ENCODE results near the gene KAT2B.

KAT2B gene

DNA sequence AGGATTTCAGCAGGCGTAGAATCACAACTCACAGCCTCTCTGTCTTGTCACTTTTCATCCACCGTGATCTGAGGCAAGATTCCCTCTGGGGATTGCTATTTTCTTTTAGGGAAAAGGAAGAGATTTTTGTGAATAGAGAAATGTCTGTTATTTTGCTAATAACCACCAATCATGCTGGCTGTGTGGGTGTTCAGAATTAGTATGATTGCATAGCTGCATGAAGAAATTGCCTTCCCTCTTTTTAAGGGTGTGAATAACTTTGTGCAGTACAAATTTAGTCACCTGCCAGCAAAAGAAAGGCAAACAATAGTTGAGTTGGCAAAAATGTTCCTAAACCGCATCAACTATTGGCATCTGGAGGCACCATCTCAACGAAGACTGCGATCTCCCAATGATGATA, 60.8 kb downstream of the KAT2B start:
- DNase-seq, result no peak

DNA sequence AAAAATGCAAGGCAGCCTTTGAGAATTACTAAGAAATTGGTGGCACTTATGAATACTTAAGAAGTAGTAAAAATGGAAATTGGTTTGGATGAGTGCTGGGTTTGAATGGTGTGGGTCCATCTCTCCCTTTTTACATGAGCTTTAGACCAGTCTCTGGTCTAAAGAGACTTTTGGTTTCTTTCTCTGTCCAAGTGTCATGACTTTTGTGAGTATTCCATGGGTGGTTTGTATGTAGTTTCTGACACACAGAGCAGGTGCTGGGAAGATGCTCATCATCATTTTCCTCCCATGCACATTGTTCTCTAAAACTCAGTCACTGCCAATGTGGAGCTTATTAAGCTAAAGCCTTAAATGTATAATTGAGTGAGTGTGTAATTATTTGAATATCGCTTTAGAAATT, 63.5 kb downstream of the KAT2B start:
- no peak for DNase-seq

- no peak for DNase-seq
These were observed 64.0 kb downstream of the KAT2B start for GRCh38 chr3:20104167-20104661.

- no peak for DNase-seq
These were observed 65.5 kb downstream of the KAT2B start for GRCh38 chr3:20105513-20106280.

DNA sequence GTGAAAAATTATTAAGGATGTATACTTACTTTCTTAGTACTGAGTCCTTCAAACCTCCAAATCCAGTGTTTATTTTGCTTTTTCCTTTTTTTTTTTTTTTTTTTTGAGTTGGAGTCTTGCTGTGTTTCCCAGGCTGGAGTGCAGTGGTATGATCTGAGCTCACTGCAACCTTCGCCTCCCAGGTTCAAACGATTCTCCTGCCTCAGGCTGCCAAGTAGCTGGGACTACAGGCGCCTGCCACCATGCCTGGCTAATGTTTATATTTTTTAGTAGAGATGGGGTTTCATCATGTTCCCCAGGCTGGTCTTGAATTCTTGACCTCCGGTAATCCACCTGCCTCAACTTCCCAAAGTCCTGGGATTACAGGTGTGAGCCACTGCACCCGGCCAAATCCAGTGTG, 67.5 kb downstream of the KAT2B start:
- no peak for DNase-seq

DNA sequence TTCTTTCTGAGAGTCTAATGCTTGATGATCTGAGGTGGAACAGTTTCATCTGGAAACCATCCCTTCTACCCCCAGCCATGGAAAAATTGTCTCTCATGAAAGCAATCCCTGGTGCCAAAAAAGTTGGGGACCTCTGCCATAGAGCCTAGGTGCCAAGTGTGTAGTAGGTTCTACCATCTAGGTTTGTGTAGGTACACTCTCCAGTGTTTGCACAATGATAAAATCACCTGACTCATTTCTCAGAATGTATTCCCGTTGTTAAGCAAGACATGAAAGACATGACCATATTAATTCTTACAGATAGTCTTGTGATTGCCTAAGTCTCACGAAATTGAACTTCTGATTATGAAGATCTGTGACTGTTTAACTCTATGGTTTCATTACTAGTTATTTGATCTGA, 68.6 kb downstream of the KAT2B start:
- no peak for DNase-seq

DNA sequence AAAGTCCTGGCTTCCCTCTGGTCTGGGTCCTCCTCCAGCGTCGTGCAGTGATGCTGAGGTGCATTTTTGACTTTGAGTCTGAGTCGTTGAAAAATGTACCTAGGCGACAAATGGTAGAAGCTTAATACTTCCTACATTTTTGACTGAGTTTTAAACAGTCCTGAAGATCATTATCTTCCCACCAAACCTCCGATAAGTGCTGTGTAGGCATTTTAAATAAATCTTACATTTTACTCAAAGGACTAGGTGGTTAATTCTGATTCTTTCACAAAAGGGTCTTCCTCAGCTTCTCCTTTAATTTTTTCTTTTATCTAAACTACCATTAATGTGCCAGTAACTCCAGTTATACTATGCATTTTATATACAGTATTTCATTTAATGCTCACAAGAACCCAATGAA, 70.6 kb downstream of the KAT2B start:
- no peak for DNase-seq

DNA sequence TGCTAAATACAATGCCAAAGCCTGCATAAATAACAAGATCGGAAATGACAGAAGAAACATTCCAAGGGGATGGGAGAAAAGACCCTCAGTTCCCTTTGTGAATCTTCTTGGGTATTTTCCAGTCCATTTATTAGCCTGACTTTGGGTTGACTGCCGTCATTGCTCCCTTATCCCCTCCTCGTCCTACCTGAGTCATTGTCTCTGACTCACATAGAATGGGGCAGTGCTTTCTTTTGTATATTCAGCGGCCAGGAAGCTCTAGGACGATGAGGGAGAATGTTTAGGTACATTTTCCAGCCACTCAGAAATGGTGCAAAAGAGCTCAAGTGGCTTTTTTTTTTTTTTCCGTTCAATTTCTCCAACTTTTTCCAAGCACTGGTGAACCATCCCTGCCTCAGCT, 71.6 kb downstream of the KAT2B start:
- DNase-seq, result no peak

DNA sequence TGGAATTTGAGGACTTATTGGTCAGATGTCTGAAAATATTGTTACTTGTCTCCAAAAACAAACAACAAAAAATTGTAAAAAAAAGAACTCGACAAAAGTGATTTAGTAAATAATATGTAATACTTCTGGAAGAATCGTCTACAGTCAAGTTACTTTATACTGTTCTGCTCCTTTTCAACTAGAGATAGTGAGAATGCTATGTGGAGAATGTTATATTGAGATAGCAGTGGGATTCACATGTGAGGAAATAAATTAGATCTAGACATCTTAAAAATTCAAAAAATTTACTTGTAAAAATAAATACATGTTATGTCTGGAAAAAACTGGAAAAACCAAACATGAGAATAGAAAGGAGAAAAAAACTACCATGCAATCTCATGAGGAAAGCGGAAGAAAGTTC, 80.8 kb downstream of the KAT2B start:
- no peak for DNase-seq

- no peak for DNase-seq
These were observed 82.9 kb downstream of the KAT2B start for GRCh38 chr3:20123131-20123652.

- no peak for DNase-seq
These were observed 85.0 kb downstream of the KAT2B start for GRCh38 chr3:20125289-20125688.

DNA sequence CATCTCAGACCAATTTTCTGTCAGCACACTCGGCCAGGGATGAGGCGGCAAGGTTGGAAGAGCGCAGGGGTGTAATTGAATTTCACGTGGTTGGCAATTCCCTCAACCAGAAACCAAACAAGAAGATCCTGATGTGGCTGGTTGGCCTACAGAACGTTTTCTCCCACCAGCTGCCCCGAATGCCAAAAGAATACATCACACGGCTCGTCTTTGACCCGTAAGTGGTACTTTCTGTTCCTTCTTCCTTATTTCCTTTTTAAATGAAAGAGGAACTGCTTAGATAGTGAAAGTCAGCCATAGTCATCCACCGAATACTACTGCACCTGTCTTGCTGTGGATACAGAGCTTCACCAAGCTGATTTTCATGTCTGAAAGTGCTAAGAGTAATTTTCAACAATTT, 85.7 kb downstream of the KAT2B start:
- no peak for DNase-seq

- DNase-seq, result no peak
These were observed 88.1 kb downstream of the KAT2B start for GRCh38 chr3:20128358-20128757.

GRCh38 chr3:20130106-20130505, 89.9 kb downstream of the KAT2B start:
- peak; percentile 3 for DNase-seq

DNA sequence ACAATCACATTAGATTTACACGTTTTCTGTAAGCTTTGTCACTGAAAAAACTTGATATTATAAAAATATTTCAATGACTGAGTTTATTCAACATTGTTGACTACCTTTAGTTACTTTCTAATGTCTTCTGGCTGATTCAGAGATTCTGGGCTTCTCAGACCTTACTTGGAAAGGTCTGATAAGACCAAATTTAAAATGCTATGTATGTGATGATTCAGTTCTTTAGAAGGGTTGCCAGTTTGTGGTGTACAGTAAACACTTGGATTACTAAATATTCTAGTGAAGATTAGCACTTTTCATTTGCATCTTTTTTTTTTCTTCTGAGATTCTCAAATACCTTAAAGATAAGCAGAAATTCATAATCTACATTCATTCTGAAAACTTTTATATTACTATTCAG, 96.0 kb downstream of the KAT2B start:
- no peak for DNase-seq

DNA sequence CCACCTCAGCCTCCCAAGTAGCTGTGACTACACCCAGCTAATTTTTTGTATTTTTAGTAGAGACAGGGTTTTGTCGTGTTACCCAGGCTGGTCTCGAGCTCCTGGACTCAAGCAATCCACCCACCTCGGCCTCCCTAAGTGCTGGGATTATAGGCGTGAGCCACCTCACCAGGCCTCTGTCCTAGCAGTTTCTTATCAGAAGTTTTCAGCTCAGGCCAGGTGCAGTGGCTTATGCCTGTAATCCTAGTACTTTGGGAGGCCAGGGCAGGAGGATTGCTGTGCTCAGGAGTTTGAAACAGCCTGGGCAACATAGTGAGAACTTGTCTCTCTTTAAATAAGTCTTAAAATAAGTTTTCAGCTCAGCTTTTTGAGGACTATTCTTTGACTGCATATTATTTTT, 97.4 kb downstream of the KAT2B start:
- DNase-seq, result no peak

- no peak for DNase-seq
These were observed 100.6 kb downstream of the KAT2B start for GRCh38 chr3:20140881-20141280.

GRCh38 chr3:20141316-20141715, 101.1 kb downstream of the KAT2B start:
- no peak for DNase-seq

- DNase-seq, result peak; percentile 79
These were observed 101.6 kb downstream of the KAT2B start for GRCh38 chr3:20141851-20142250.

DNA sequence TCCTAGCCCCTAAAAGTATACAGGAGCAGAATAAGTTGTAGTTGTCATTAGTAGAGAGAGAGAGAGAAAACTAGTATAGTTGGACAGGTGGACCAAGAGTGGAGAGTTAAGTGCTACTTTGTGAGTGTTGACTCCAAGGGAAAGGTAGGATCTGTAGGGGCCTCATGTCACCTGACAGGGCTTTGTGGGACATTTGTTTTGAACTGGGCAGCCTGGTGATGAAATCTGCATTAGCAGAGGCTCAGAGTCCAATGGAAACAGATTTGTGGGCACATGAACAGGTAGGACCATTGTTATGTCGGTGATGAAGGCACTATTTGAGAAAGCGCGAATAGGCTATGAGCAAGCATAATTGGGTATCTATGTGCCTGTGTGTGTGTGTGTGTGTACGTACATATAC, 102.3 kb downstream of the KAT2B start:
- no peak for DNase-seq

DNA sequence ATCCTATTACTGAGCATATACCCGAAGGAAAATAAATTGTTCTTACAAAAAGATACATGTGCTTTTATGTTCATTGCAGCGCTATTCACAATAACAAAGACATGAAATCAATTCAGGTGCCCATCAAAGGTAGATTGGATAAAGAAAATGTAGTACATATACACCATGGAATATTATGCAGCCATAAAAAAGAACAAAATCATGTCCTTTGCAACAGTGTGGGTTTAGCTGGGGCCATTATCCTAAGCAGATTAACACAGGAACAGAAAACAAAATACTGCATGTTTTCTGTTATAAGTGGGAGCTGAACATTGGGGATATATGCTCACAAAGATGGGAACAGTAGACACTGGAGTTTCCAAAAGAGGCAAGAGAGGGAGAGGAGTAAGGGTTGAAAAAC, 103.3 kb downstream of the KAT2B start:
- DNase-seq, result no peak

DNA sequence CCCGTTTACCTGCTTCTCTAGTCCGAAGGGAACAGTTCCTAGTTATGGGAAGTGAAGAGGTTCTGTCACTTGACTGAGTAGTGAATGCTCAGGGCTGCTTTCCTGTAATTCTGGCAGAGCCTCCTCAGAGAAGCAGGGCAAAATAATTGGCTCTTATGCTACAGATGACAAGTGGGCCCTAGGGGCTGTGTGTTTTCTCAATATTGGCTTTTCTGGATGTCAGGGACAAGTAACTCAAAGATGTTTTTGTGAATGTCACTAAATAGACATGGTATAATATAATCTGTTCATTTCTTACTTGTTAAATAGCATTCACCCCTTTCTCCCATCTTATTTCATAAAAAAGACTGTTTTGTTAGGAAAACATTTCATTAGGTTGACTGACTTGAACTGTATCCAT, 105.6 kb downstream of the KAT2B start:
- no peak for DNase-seq

DNA sequence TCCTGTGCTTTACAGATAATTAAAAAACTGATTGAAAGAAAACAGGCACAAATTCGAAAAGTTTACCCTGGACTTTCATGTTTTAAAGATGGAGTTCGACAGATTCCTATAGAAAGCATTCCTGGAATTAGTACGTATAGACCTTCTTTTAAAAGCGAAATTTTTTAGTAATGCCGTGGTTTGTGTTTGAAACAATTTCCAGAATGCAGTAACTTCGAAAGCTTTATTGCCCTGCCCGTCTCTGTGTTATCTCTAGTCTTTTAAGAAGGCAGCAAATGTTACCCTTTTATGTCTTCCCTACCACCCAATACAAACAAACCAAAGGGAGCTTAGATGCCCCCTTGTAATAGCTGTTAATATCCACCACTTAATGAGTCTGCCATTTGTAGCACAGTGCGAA, 106.1 kb downstream of the KAT2B start:
- no peak for DNase-seq

DNA sequence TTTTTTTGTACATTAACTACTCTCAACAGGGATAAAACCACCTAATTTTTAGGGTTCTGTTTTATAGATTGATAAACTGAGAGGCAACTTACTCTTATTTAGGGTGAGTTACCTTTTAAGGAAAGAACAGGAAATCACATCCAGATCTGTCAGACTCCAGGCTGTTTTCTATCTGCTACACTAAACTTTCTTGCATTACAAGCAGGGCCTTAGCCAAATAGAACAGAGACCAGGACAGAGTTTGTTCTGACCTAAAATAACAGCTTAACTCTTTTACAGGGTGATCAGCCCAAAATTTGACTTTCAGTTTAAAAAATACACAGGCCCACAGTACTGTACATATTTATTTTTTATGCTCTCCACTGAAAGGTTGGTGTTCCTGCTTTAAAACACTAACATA, 107.1 kb downstream of the KAT2B start:
- no peak for DNase-seq

DNA sequence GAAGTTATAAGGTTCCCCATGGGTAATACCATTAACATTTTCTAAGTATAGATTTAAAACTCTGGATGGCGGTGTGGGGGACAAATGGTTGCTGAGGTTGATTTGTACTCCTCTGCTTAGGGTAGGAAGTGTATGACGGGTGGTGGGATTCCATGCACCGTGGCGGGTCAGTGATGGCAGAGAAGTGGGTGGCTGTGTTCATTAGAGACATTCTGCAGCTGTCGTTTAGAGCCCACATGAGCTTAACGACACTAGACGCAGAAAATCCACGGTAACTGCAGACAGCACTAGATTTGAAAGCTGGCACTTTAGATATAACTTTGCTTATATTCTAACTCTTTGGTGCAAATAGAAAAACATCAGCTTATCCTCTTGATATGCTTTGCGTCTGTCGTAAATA, 108.2 kb downstream of the KAT2B start:
- DNase-seq, result no peak
